Measurements from ENCODE around the gene BMP4. TPM values are rescaled to one million over a fixed set of nuclear protein-coding genes. Genes with fewer than 3 reads are reported as not detected.

The BMP4 gene
- total RNA-seq, 4 donors from 2014 or later = 12.1 to 53.6 (median 20.2) TPM

DNA sequence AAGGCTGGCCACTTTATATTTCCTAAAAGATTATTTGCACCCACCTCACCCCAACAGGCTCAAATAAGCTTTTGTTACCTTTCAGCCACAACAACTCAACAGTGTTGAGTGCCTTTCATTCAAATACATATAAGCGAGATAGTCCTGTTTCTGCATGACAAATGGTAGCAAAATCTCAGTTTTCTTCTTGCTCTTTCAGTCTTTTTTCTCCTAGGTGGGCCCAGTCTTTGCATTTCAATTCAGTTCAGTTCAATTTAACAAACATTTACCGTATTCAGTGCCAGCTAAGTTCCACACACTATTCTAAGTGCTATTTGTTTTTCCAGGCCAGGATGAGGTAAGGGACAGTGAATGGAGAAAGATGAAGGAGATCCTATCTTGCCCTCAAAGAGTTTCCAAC lies 25.9 kb upstream of the BMP4 start:
- Histone ChIP-seq H3K4me3 (no peak overlapping the region), H3K27me3 (no peaks in the 10 kb centered on the region), H3K36me3 (no peaks in the 10 kb centered on the region), H3K4me1 (no peaks in the 10 kb centered on the region), H3K9me3 (peaks cover 0 to 11% (median 2%) of the 10 kb centered on the region in 4 donors), H3K27ac (no peak overlapping the region)
- TF ChIP-seq, protein P1, sequence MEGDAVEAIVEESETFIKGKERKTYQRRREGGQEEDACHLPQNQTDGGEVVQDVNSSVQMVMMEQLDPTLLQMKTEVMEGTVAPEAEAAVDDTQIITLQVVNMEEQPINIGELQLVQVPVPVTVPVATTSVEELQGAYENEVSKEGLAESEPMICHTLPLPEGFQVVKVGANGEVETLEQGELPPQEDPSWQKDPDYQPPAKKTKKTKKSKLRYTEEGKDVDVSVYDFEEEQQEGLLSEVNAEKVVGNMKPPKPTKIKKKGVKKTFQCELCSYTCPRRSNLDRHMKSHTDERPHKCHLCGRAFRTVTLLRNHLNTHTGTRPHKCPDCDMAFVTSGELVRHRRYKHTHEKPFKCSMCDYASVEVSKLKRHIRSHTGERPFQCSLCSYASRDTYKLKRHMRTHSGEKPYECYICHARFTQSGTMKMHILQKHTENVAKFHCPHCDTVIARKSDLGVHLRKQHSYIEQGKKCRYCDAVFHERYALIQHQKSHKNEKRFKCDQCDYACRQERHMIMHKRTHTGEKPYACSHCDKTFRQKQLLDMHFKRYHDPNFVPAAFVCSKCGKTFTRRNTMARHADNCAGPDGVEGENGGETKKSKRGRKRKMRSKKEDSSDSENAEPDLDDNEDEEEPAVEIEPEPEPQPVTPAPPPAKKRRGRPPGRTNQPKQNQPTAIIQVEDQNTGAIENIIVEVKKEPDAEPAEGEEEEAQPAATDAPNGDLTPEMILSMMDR (IDR thresholded peaks at IDR 0.05) = no peak
- TF ChIP-seq POLR2A (IDR thresholded peaks at IDR 0.05) = no peak
- no peak for DNase-seq

DNA sequence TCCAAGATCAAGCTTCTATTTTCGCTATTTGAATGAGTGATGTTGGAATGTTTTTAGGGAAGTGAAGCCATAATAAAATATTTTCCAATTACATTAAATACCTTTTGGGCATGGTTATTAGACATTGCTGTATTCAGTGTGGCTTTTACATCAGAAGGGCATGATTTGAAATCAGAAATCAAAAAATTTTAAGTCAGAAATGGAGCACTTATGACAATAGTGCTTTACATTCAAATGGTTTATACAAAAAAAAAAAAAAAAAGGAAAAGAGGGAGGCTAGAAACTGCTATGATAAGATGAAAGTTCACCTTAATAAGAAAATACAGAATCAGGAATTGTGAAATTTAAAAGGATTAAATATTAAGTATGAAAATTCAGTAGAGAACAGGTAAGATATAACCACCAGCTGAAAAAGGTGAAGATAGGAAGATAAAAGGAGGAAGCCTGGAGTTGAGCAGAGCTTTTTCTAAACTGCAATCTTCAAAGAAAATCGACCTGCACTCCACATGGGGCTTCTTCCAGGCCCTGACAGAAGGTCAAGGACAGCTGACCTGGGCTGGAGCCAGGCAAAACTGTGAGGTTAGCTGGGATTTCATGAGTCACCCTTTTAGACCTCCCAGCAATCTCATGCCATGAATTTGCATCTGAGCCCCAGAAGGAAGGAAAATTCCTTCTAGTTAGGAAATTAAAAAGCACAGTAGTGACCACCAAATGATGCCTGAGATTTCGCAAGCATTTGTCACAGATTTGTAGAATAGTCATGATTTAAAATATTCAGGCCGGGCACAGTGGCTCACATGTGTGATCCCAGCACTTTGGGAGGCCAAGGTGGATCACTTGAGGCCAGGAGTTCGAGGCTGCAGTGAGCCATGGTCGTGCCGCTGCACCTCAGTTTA lies 23.4 kb upstream of the BMP4 start:
- TF ChIP-seq, protein P1 (IDR thresholded peaks at IDR 0.05) = no peak
- no peak for TF ChIP-seq POLR2A (IDR thresholded peaks at IDR 0.05)
- no peaks in the 10 kb centered on the region for H3K27me3 ChIP-seq
- peak in 1 of 3 donors; percentile 48 for DNase-seq
- H3K9me3 ChIP-seq = peaks cover 0 to 4% (median 1%) of the 10 kb centered on the region in 4 donors
- no peaks in the 10 kb centered on the region for H3K36me3 ChIP-seq
- H3K27ac ChIP-seq = no peak overlapping the region
- no peaks in the 10 kb centered on the region for H3K4me1 ChIP-seq
- H3K4me3 ChIP-seq = no peak overlapping the region

GRCh38 chr14:53979113-53979681 lies 22.6 kb upstream of the BMP4 start:
- H3K27ac ChIP-seq = no peak overlapping the region
- H3K4me3 ChIP-seq = no peak overlapping the region
- no peaks in the 10 kb centered on the region for H3K9me3 ChIP-seq
- no peaks in the 10 kb centered on the region for H3K4me1 ChIP-seq
- H3K36me3 ChIP-seq = no peaks in the 10 kb centered on the region
- no peaks in the 10 kb centered on the region for H3K27me3 ChIP-seq
- no peak for TF ChIP-seq POLR2A (IDR thresholded peaks at IDR 0.05)
- TF ChIP-seq, protein P1 (IDR thresholded peaks at IDR 0.05) = no peak
- no peak for DNase-seq

DNA sequence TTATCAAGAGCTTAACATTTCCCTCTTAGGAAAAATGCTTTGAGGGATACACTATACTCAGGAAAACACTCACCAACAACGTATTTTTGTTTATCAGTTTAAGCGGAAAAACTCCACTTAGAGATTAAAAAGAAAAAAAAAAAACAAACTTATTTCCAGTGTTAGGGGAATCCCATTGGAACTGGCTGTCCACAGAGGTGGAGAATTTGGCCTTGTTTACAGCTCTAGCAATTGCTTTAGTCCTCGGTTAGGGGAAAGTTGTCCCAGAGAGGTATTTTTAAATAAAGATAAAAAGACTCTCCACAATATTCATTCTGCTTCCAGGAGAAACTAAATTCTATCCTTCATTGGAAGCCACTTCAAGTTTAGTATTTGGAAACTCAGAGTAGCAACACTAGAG lies 21.6 kb upstream of the BMP4 start:
- DNase-seq = no peak
- TF ChIP-seq, protein P1 (IDR thresholded peaks at IDR 0.05) = no peak
- no peak for TF ChIP-seq POLR2A (IDR thresholded peaks at IDR 0.05)
- Histone ChIP-seq H3K27ac (no peak overlapping the region), H3K4me3 (no peak overlapping the region), H3K9me3 (no peaks in the 10 kb centered on the region), H3K27me3 (no peaks in the 10 kb centered on the region), H3K4me1 (no peaks in the 10 kb centered on the region), H3K36me3 (no peaks in the 10 kb centered on the region)

GRCh38 chr14:53975444-53975843 lies 18.8 kb upstream of the BMP4 start:
- DNase-seq = no peak
- H3K4me1 ChIP-seq = no peaks in the 10 kb centered on the region
- H3K4me3 ChIP-seq = no peak overlapping the region
- H3K36me3 ChIP-seq = no peaks in the 10 kb centered on the region
- H3K27me3 ChIP-seq = no peaks in the 10 kb centered on the region
- H3K27ac ChIP-seq = no peak overlapping the region
- TF ChIP-seq, protein P1 (IDR thresholded peaks at IDR 0.05) = no peak
- no peak for TF ChIP-seq POLR2A (IDR thresholded peaks at IDR 0.05)
- H3K9me3 ChIP-seq = no peaks in the 10 kb centered on the region

All from Peyer's patch (tissue), 4 donors.